A549 treated with GW870086 at 1 μM for 4 hours (cell line): ENCODE results near the gene ASB16. TPM values are rescaled to one million over a fixed set of nuclear protein-coding genes. Genes with fewer than 3 reads are reported as not detected.

ENCODE experiments used
- total RNA-seq: library from RNA; stranded (reverse); fragments of 200-300 nt; extraction: Qiagen RNA extraction; gene quantifications from 5 replicates; pipeline ENCODE4 v1.2.3, GENCODE V29; 2022; ENCODE audit warnings: low read depth

The ASB16 gene
- total RNA-seq = 0.12 TPM in 1 of 5 replicates, not detected in the others

GRCh38 chr17:44170499-44171201 is at the start of gene ASB16:
Gene ASB16 (plus strand): TSS chr17:44170704. CDS start chr17:44170790, 86 bp downstream.

DNA sequence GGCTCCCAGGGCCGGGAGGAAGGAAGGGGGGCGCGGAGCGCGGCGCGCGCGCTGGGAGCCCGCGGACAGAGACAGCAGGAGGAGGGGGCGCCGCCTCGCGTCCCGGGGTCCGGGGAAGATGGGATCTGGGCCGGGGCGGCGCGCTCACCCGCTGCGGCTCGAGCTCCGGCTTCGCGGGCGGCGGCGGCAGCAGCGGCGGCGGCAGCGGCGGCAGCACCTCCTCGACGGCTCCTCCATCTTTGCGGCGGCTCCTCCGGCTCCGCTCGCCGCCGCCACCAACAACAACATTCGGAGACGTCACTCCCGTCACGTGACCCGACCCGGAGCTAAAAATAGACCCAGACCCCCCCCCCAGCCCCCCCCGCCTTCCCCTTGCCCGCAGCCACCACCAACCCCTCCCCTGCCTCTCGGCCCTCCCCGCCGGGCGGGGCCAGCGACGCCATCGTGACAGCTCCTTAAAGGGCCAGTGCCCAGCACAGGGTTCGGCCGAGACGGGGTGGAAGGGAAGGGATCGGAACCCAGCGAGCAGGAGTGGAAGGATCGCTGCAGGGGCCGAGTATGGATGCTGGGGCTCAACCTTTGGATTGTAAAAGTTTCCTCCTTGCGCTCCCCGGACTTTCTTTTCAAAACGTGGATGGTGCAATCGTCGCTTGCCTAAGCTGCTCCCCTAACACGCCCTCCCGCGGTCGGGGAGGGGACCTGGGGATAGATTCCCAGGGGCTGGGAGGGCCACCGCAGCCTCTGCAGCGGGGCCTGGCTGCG is 47.0 kb upstream of the ASB16 start, which contains the start of gene HDAC5:
TSS of gene HDAC5 (minus strand) at position 286 of the 762 bp plus-strand sequence. CDS start 6,126 bp downstream, outside the sequence.

DNA sequence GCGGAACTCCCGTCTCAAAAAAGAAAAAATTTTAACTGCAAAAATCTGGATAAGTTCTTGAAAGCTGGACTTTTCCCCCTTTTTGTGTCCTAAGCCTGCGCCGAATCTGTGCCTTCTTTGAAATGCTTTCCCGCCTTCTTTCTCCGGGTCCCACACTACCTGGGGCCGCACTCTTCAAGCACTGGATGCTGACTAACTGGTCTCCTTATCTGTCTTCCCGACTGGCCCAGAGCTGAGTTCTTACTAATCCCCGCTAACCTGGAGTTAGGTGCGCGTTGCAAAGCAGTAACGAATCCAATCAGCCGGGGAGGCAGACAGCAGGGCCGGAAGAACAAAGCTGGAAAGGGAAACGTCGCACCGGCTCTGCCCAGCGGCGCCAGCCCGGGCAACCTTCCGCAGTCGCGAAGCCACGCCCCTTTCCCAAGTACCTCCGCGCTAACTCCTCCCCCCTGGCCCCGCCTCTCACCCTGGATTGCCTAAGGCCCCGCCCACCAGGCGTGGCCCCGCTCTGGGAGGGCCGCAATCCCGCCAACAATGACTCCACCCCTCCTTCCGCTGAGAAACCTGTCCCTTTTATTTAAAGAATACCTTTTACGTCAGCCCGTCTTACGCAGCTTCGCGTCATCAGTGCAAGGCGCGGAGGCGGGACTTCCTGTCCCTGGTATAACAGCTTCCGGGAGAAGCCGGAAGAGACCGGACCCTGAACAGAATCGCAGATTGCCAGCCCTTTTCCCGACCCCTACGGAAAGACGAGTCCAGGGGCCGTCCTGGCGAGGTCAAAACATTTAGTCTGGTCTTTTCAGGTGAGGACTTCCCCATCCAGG is 16.0 kb downstream of the ASB16 start, which contains the start of gene TMUB2:
TSS of gene TMUB2 (plus strand) at position 666 of the 824 bp plus-strand sequence. CDS start 737 bp downstream, outside the sequence.

DNA sequence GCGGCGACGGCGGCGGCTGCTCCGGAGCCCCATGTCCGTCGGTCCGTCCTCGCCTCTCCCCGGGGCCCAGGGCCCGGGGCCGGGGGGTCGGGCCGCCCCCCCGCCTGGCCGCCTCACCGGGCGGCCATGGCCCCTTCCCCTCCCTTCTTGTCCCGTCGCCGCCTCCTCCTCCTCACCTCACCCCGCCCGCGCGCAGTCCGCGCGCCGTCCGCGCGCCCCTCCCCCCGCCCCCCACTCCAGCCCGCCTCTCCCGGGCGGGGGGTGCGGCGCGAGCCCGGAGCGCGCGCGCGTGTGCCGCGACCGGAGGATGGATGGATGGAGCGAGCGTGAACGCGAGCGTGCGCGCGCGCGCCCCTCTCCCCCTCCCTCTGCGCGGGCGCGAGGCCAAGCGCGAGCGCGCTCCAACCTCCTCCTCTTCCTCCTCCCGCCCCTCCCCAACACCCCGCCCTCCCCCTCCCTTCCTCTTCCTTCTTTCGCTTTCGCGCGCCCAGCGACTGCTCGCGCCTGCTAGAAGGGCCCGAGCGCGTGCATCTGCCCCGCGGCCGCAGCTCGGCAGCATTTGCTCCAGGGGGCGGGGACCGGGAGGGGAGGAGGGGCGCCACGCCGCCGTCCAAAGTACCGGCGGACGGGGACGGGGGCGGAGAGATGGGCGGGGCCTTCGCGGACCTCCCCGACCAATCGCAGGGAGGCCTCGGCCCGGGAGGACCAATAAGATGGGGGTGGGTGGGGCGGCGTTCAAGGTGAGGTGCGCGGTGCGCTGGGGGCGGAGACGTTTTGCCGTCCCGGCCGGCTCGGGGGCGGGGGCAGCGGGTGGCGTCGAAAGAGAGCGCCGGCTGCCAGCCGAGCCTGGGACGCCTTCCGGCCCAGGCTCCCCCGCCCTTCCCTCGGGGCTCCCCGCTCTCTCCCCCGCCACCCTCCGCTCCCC is 29.3 kb downstream of the ASB16 start, which contains the start of gene ATXN7L3:
TSS of gene ATXN7L3 (minus strand) at position 332 of the 925 bp plus-strand sequence. CDS start 1,814 bp downstream, outside the sequence.

GRCh38 chr17:44219616-44220212 is 49.2 kb downstream of the ASB16 start, which contains the start of gene UBTF:
Gene UBTF (minus strand): TSS chr17:44219675. CDS start chr17:44218229, 1,446 bp downstream.

Other genes with a start within 250 kb of the ASB16 start
- not detected in 5 replicates for gene PPY, start 228.2 kb upstream of the ASB16 start, total RNA-seq
- gene PYY, start 216.8 kb upstream of the ASB16 start, total RNA-seq = not detected in 5 replicates
- 0.69 to 1.5 TPM (median 1.2 TPM) in 5 replicates for gene NAGS, start 166.1 kb upstream of the ASB16 start, total RNA-seq
- 26.3 to 30.5 TPM (median 28.1 TPM) in 5 replicates for gene TMEM101, start 155.7 kb upstream of the ASB16 start, total RNA-seq
- gene LSM12, start 104.0 kb upstream of the ASB16 start, total RNA-seq = 48.4 to 53.4 TPM (median 53.0 TPM) in 5 replicates
- gene G6PC3, start 100.0 kb upstream of the ASB16 start, total RNA-seq = 125 to 170 TPM (median 161 TPM) in 5 replicates
- gene HDAC5, start 47.1 kb upstream of the ASB16 start, total RNA-seq = 12.6 to 14.9 TPM (median 14.3 TPM) in 5 replicates
- gene HROB, start 28.8 kb upstream of the ASB16 start, total RNA-seq = 6.7 to 9.6 TPM (median 9.0 TPM) in 5 replicates
- 35.6 to 45.7 TPM (median 42.6 TPM) in 5 replicates for gene TMUB2, start 16.3 kb downstream of the ASB16 start, total RNA-seq
- gene ATXN7L3, start 29.2 kb downstream of the ASB16 start, total RNA-seq = 55.0 to 70.4 TPM (median 67.8 TPM) in 5 replicates
- gene UBTF, start 49.0 kb downstream of the ASB16 start, total RNA-seq = 83.2 to 90.7 TPM (median 87.2 TPM) in 5 replicates
- 0.03 TPM in 1 of 5 replicates, not detected in the others for gene SLC4A1, start 97.4 kb downstream of the ASB16 start, total RNA-seq
- gene RUNDC3A, start 137.9 kb downstream of the ASB16 start, total RNA-seq = 0.39 to 1.3 TPM (median 0.80 TPM) in 5 replicates
- gene SLC25A39, start 154.1 kb downstream of the ASB16 start, total RNA-seq = 146 to 196 TPM (median 193 TPM) in 5 replicates
- gene GRN, start 174.6 kb downstream of the ASB16 start, total RNA-seq = 210 to 235 TPM (median 227 TPM) in 5 replicates
- gene FAM171A2, start 193.1 kb downstream of the ASB16 start, total RNA-seq = 2.6 to 4.2 TPM (median 3.5 TPM) in 5 replicates
- gene ITGA2B, start 218.9 kb downstream of the ASB16 start, total RNA-seq = 1.2 to 1.8 TPM (median 1.5 TPM) in 5 replicates